ENCODE data around the gene GRIN1. TPM values are rescaled to one million over a fixed set of nuclear protein-coding genes. Genes with fewer than 3 reads are reported as not detected.

Gene GRIN1
- total and polyA plus RNA-seq, 2 donors (not counting 3 experiments of a cell fraction or from before 2014, with no cell fraction given): not detected

DNA sequence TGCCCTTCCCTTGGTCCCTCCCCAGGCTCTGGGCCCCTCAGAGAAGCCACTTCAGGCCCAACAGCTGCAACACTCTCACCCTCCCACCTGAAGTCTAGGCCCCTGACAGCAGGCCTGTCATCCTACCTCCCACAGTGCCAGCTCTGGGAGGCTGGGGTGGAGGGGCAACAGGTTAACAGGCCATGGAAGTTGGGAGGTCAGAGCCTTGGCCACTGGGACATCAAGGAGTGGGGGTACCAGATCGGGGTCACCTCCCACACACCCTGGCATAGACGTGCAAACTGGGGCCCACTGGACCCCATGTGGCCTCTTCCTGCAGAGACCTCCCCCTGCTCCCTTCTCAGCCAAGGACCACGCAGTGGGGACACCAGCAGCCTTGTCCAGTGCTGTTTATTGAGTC lies 52.3 kb downstream of the GRIN1 start:
- intact Hi-C loops (cut with micrococcal nuclease): no loop called here
- Histone ChIP-seq H3K79me2 (ENCODE audit: control insufficient read depth, insufficient read depth, low read length) (peaks cover 31% of the 10 kb centered on the region), H3K36me3 (ENCODE audit: control insufficient read depth in 2 of 2, extremely low read depth in 1 of 2, insufficient read depth in 2 of 2, low read length in 2 of 2) (peaks cover 0 to 16% of the 10 kb centered on the region in 2 experiments), H4K20me1 (replicated peaks; ENCODE audit: control insufficient read depth, extremely low read depth, insufficient read depth, low read length) (no peaks in the 10 kb centered on the region), H3K9me1 (replicated peaks; ENCODE audit: control insufficient read depth, extremely low read depth, insufficient read depth, low read length) (no peaks in the 10 kb centered on the region), H3K4me3 (replicated peaks in 1 of 3; ENCODE audit: insufficient read depth in 1 of 3, low read depth in 1 of 3, low read length in 3 of 3) (no peak overlapping the region), H3K9ac (replicated peaks; ENCODE audit: extremely low read depth, insufficient read depth, low read length) (no peak overlapping the region), H3K27ac (ENCODE audit: insufficient read depth, low read depth, low read length) (no peak overlapping the region), H3K4me2 (ENCODE audit: insufficient read depth, low read length) (no peak overlapping the region), H2AFZ (ENCODE audit: low read depth, low read length) (no peak overlapping the region), H3K27me3 (ENCODE audit: control insufficient read depth in 2 of 2, insufficient read depth in 2 of 2, low read length in 2 of 2) (no peaks in the 10 kb centered on the region), H3K9me3 (replicated peaks; ENCODE audit: control insufficient read depth, insufficient read depth, low read length) (no peaks in the 10 kb centered on the region), H3K4me1 (ENCODE audit: control insufficient read depth, extremely low read depth, insufficient read depth, low read length) (peaks cover 17% of the 10 kb centered on the region)
- ChIA-PET POLR2A (no interaction called here), CTCF (no interaction called here)
- DNase-seq (ENCODE audit: low read depth, low spot score): no peak
- no TSS peak for BruUV-seq (replicated peaks)
- dilution Hi-C loops (cut with MboI; ENCODE audit: extremely low pct_ligation_motif_present, low sequenced_read_pairs): no loop called here
- TF ChIP-seq, protein P1, sequence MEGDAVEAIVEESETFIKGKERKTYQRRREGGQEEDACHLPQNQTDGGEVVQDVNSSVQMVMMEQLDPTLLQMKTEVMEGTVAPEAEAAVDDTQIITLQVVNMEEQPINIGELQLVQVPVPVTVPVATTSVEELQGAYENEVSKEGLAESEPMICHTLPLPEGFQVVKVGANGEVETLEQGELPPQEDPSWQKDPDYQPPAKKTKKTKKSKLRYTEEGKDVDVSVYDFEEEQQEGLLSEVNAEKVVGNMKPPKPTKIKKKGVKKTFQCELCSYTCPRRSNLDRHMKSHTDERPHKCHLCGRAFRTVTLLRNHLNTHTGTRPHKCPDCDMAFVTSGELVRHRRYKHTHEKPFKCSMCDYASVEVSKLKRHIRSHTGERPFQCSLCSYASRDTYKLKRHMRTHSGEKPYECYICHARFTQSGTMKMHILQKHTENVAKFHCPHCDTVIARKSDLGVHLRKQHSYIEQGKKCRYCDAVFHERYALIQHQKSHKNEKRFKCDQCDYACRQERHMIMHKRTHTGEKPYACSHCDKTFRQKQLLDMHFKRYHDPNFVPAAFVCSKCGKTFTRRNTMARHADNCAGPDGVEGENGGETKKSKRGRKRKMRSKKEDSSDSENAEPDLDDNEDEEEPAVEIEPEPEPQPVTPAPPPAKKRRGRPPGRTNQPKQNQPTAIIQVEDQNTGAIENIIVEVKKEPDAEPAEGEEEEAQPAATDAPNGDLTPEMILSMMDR (IDR thresholded peaks at IDR 0.05; ENCODE audit: extremely low read depth in 1 of 2, insufficient read depth in 1 of 2, low read depth in 1 of 2, low read length in 2 of 2): no peak
- TF ChIP-seq EZH2 (IDR thresholded peaks at IDR 0.05; ENCODE audit: borderline replicate concordance, low read depth, low read length, severe bottlenecking) (no peak), FOS (IDR thresholded peaks at IDR 0.05; ENCODE audit: borderline replicate concordance, insufficient read depth, low read length) (no peak), POLR2A (IDR thresholded peaks at IDR 0.05; ENCODE audit: low read depth, low read length) (no peak), POLR2AphosphoS5 (IDR thresholded peaks at IDR 0.05; ENCODE audit: insufficient read depth, low read depth, low read length) (no peak), GATA2 (IDR thresholded peaks at IDR 0.05; ENCODE audit: insufficient read depth, insufficient read length, low read depth, low read length) (no peak), JUN (IDR thresholded peaks at IDR 0.05; ENCODE audit: borderline replicate concordance, insufficient read depth, insufficient read length, low read depth) (no peak), MYC (IDR thresholded peaks at IDR 0.05; ENCODE audit: low read depth, low read length) (no peak)
- TF ChIP-seq, protein P2, sequence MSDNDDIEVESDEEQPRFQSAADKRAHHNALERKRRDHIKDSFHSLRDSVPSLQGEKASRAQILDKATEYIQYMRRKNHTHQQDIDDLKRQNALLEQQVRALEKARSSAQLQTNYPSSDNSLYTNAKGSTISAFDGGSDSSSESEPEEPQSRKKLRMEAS (IDR thresholded peaks at IDR 0.05; ENCODE audit: insufficient read depth, insufficient read length): no peak
- FAIRE-seq: no peak
